ENCODE measurements around the gene CBX1.

GRCh38 chr17:48057626-48058025, 43.7 kb downstream of the CBX1 start:
- TF ChIP-seq, protein P1, sequence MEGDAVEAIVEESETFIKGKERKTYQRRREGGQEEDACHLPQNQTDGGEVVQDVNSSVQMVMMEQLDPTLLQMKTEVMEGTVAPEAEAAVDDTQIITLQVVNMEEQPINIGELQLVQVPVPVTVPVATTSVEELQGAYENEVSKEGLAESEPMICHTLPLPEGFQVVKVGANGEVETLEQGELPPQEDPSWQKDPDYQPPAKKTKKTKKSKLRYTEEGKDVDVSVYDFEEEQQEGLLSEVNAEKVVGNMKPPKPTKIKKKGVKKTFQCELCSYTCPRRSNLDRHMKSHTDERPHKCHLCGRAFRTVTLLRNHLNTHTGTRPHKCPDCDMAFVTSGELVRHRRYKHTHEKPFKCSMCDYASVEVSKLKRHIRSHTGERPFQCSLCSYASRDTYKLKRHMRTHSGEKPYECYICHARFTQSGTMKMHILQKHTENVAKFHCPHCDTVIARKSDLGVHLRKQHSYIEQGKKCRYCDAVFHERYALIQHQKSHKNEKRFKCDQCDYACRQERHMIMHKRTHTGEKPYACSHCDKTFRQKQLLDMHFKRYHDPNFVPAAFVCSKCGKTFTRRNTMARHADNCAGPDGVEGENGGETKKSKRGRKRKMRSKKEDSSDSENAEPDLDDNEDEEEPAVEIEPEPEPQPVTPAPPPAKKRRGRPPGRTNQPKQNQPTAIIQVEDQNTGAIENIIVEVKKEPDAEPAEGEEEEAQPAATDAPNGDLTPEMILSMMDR (IDR thresholded peaks at IDR 0.05), result no peak
- no peak for TF ChIP-seq POLR2A (IDR thresholded peaks at IDR 0.05)
